Measurements from ENCODE around the gene GJA4.

Gene GJA4

GRCh38 chr1:34792868-34793727 lies at the start of gene GJA4:
Gene GJA4, plus strand, starts transcription at chr1:34792999. Its CDS starts 1,215 bp downstream, at chr1:34794214.
- DNase-seq = no peak

GRCh38 chr1:34743775-34744174 lies 49.0 kb upstream of the GJA4 start:
- no peak for DNase-seq

GRCh38 chr1:34744851-34745250 lies 47.9 kb upstream of the GJA4 start:
- no peak for DNase-seq

GRCh38 chr1:34745666-34746065 lies 47.1 kb upstream of the GJA4 start:
- DNase-seq = no peak

- DNase-seq = no peak
Observed at GRCh38 chr1:34746101-34746500, 46.7 kb upstream of the GJA4 start.

GRCh38 chr1:34746785-34747637 lies 45.8 kb upstream of the GJA4 start:
- DNase-seq = no peak

- DNase-seq = no peak
Observed at GRCh38 chr1:34747638-34747941, 45.2 kb upstream of the GJA4 start.

- no peak for DNase-seq
Observed at GRCh38 chr1:34749992-34750391, 42.8 kb upstream of the GJA4 start.

- DNase-seq = no peak
Observed at GRCh38 chr1:34750610-34751009, 42.2 kb upstream of the GJA4 start.

- no peak for DNase-seq
Observed at GRCh38 chr1:34753163-34753562, 39.6 kb upstream of the GJA4 start.

- DNase-seq = no peak
Observed at GRCh38 chr1:34754964-34755637, 37.7 kb upstream of the GJA4 start, which contains the start of gene GJB5. Gene GJB5, plus strand, starts transcription at chr1:34755047. Its CDS starts 2,284 bp downstream, at chr1:34757331.

- no peak for DNase-seq
Observed at GRCh38 chr1:34755961-34756360, 36.8 kb upstream of the GJA4 start.

- no peak for DNase-seq
Observed at GRCh38 chr1:34757386-34757785, 35.4 kb upstream of the GJA4 start.

GRCh38 chr1:34758751-34759150 lies 34.0 kb upstream of the GJA4 start:
- no peak for DNase-seq

- no peak for DNase-seq
Observed at GRCh38 chr1:34759503-34760357, 33.1 kb upstream of the GJA4 start, which contains the start of gene GJB4. Gene GJB4, plus strand, starts transcription at chr1:34759740. Its CDS starts 1,515 bp downstream, at chr1:34761255.

GRCh38 chr1:34761176-34761761 lies 31.5 kb upstream of the GJA4 start:
- no peak for DNase-seq

- DNase-seq = no peak
Observed at GRCh38 chr1:34761776-34762307, 31.0 kb upstream of the GJA4 start.

GRCh38 chr1:34762474-34763141 lies 30.2 kb upstream of the GJA4 start:
- DNase-seq = no peak

GRCh38 chr1:34763142-34763781 lies 29.5 kb upstream of the GJA4 start:
- DNase-seq = no peak

- no peak for DNase-seq
Observed at GRCh38 chr1:34768856-34769255, 23.9 kb upstream of the GJA4 start.

Data from NCI-H187 treated with DMSO at 0.1 percent for 48 hours (cell line).